Kidney (tissue), 14 donors: Measurements from ENCODE around the gene ADAMTS3. TPM values are rescaled to one million over a fixed set of nuclear protein-coding genes. Genes with fewer than 3 reads are reported as not detected.

ENCODE experiments used
- DNase-seq, 5 donors: peaks; one replicate each; pipeline ENCODE4 v3.0.0-alpha.2; 2013 to 2020
- FAIRE-seq: peaks from 2 replicates; lab custom pipeline; 2012; peaks lifted over from hg19 to GRCh38; lab: Jason Lieb, UNC
- H3K27ac ChIP-seq, 2 donors: one replicate each; pipeline ENCODE4 v1.7.0; 2013; ENCODE audit warnings: low read depth in 2 of 2, low read length in 2 of 2, inconsistent platforms in 1 of 2
- H3K27me3 ChIP-seq: one replicate; pipeline ENCODE4 v1.7.1; 2013; ENCODE audit warnings: low read length, inconsistent platforms; ENCODE audit not compliant: control insufficient read depth, insufficient read depth
- H3K36me3 ChIP-seq, 3 donors: one replicate each; pipeline versions ENCODE4 v1.7.0 to v1.7.1; 2013; ENCODE audit warnings: low read length in 3 of 3, control low read depth in 1 of 3, inconsistent platforms in 1 of 3; ENCODE audit not compliant: insufficient read depth in 3 of 3, control insufficient read depth in 2 of 3
- H3K4me1 ChIP-seq, 3 donors: one replicate each; pipeline versions ENCODE4 v1.7.0 to v1.7.1; 2013; ENCODE audit warnings: low read length in 3 of 3, inconsistent platforms in 1 of 3, low read depth in 1 of 3; ENCODE audit not compliant: control insufficient read depth in 2 of 3, insufficient read depth in 2 of 3
- H3K4me3 ChIP-seq, 3 donors: one replicate each; pipeline versions ENCODE4 v1.7.0 to v1.8.1; 2013; ENCODE audit warnings: low read length in 3 of 3, control low read depth in 1 of 3, inconsistent platforms in 1 of 3
- H3K9ac ChIP-seq, 3 donors: one replicate each; pipeline versions ENCODE4 v1.7.0 to v1.7.1; 2013; ENCODE audit warnings: low read length in 3 of 3, control low read depth in 1 of 3, inconsistent platforms in 1 of 3
- H3K9me3 ChIP-seq, 3 donors: one replicate each; pipeline versions ENCODE4 v1.7.0 to v1.7.1; 2013; ENCODE audit warnings: low read length in 3 of 3, control low read depth in 1 of 3, inconsistent platforms in 1 of 3; ENCODE audit not compliant: control insufficient read depth in 2 of 3, insufficient read depth in 1 of 3
- intact Hi-C: fragments of 100-400 bp; cut with DNase I; formaldehyde crosslinking; loops from one replicate; pipeline ENCODE4 v1.11.1; 2022
- polyA plus RNA-seq: library from polyadenylated mRNA; stranded (reverse); fragments of 350-450 nt; fragmentation: Illumina TruSeq; extraction: RNeasy Lipid Tissue Mini Kit (QIAGEN cat#74804); gene quantifications from one replicate; pipeline ENCODE4 v1.2.3, GENCODE V29; 2014; ENCODE audit warnings: low read depth, low replicate concordance; ENCODE audit not compliant: insufficient read depth
- total RNA-seq: library from RNA; stranded (reverse); fragmentation: NEBNext Ultra II Directional; extraction: Animal tissue kit (Norgen Biotek cat#: 25700); gene quantifications from one replicate; pipeline ENCODE4 v1.2.1, GENCODE V29; 2021
- TF ChIP-seq, protein P1 (sequence below): IDR thresholded peaks from 3 replicates; pipeline ENCODE4 v1.5.1; 2012; ENCODE audit warnings: mild to moderate bottlenecking, moderate library complexity, borderline replicate concordance; ENCODE audit not compliant: insufficient read depth; ENCODE audit errors: extremely low read depth
- donor health status: control.
- donor health status: control.
- donor health status: control.
- donor health status: control.
- donor health status: control.
- donor health status: DM: yes; HTN: yes; CAD: no.
- donor health status: Normal renal cell carcinoma (clear cell type).

Gene ADAMTS3
- total and polyA plus RNA-seq, 2 donors from 2014 or later, result 0.56 to 4.2 TPM

DNA sequence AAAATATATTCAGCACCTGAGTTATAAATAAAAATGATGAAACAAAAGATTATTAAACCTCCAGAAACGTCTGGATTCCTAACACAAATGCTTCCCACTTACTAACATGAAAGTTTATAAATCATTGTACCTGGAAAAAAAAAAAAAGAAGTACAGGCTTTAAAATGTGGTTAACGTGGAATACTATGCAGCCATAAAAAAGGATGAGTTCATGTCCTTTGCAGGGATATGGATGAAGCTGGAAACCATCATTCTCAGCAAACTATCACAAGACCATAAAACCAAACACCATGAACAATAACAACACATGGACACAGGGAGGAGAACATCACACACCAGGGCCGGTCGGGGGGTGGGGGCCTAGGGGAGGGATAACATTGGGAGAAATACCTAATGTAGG, 160.5 kb downstream of the ADAMTS3 start:
- Histone ChIP-seq H3K27ac (no peak overlapping the region), H3K4me1 (no peaks in the 10 kb centered on the region), H3K27me3 (no peaks in the 10 kb centered on the region), H3K36me3 (no peaks in the 10 kb centered on the region), H3K9me3 (no peaks in the 10 kb centered on the region), H3K9ac (no peak overlapping the region), H3K4me3 (no peak overlapping the region)
- TF ChIP-seq, protein P1, sequence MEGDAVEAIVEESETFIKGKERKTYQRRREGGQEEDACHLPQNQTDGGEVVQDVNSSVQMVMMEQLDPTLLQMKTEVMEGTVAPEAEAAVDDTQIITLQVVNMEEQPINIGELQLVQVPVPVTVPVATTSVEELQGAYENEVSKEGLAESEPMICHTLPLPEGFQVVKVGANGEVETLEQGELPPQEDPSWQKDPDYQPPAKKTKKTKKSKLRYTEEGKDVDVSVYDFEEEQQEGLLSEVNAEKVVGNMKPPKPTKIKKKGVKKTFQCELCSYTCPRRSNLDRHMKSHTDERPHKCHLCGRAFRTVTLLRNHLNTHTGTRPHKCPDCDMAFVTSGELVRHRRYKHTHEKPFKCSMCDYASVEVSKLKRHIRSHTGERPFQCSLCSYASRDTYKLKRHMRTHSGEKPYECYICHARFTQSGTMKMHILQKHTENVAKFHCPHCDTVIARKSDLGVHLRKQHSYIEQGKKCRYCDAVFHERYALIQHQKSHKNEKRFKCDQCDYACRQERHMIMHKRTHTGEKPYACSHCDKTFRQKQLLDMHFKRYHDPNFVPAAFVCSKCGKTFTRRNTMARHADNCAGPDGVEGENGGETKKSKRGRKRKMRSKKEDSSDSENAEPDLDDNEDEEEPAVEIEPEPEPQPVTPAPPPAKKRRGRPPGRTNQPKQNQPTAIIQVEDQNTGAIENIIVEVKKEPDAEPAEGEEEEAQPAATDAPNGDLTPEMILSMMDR, result no peak
- DNase-seq, result no peak
- intact Hi-C loops, result no loop called here
- FAIRE-seq, result no peak

DNA sequence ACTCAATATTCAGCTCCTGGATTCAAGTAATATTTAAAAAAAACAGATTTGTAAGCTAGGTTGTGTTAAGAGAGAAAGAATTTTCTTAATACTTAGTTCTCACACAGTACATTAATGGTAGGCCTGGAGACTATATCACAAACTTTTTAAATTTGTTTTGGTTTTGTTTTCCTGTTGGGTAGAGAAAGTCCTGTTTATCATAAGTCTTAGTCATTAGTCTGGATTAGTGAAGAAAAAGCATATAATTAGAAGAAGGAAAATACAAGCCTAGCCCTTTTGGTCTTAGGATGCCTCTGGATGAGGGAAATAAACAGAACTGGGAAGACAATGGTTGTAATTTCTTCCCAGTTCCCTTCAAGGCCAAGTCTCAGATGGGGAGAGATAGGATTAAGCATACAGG, 163.6 kb downstream of the ADAMTS3 start:
- TF ChIP-seq, protein P1, result no peak
- DNase-seq (no peak), FAIRE-seq (no peak)
- Histone ChIP-seq H3K4me1 (no peaks in the 10 kb centered on the region), H3K27ac (no peak overlapping the region), H3K4me3 (no peak overlapping the region), H3K9me3 (no peaks in the 10 kb centered on the region), H3K9ac (no peak overlapping the region), H3K27me3 (no peaks in the 10 kb centered on the region), H3K36me3 (no peaks in the 10 kb centered on the region)
- intact Hi-C loops, result no loop called here

DNA sequence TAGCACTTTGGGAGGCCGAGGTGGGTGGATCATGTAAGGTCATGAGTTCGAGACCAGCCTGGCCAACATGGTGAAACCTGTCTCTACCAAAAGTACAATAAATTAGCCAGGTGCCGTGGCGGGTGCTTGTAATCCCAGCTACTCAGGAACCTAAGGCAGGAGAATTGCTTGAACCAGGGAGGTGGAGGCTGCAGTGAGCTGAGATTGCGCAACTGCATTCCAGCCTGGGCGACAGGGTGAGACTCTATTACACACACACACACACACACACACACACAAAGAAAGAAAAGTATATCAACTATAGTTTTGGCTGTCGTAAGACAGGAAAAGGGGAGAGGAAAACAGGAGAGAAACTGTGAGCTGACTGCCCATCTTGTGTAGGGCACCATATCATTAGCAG, 171.7 kb downstream of the ADAMTS3 start:
- Histone ChIP-seq H3K9ac (no peak overlapping the region), H3K4me3 (no peak overlapping the region), H3K27ac (no peak overlapping the region), H3K4me1 (no peaks in the 10 kb centered on the region), H3K9me3 (no peaks in the 10 kb centered on the region), H3K36me3 (no peaks in the 10 kb centered on the region), H3K27me3 (no peaks in the 10 kb centered on the region)
- TF ChIP-seq, protein P1, result no peak
- intact Hi-C loops, result no loop called here
- DNase-seq, result no peak
- no peak for FAIRE-seq

DNA sequence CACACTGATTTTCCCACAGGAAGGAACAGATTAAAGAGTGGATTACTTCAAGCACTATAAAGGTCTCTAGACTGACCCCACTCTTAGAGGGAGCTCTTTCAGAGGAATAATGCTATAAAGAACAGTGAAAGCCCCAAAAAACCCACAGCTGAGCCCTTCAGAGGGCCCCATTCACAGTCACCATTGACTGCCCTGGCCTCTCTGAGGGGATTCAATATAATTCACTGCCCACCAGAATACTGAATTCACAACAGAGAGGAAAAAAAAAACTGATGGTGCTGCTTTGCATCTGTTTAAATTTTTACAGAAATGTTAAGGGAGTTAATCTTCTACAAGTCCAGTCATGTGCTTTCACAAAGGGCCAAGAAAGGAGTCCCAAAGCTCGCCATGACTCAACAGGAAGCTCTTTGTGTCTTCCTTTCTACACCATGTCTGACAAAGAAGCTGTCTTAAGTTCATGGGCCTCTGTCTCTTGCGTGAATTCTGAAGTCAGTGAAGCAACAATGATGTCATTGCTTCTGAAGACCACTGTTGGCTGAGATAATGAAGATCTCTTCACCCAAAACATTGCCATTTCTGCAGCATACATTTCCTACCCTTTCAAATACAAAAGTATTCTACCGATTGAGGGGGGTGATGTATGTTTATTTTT, 174.9 kb downstream of the ADAMTS3 start:
- DNase-seq (no peak), FAIRE-seq (no peak)
- Histone ChIP-seq H3K27ac (no peak overlapping the region), H3K27me3 (no peaks in the 10 kb centered on the region), H3K4me3 (peak overlapping the region in 1 of 3 donors; percentile 25), H3K4me1 (no peaks in the 10 kb centered on the region), H3K9ac (no peak overlapping the region), H3K36me3 (no peaks in the 10 kb centered on the region), H3K9me3 (no peaks in the 10 kb centered on the region)
- TF ChIP-seq, protein P1, result no peak
- intact Hi-C loops, result no loop called here
